AG20443 (cell line): ENCODE results near the gene PRSS22.

Source experiments
- DNase-seq: peaks from one replicate; pipeline ENCODE4 v3.0.0; 2012; ENCODE audit warnings: low spot score, mixed read lengths

PRSS22 gene

GRCh38 chr16:2816751-2817339, 41.1 kb downstream of the PRSS22 start, which contains the start of gene PRSS21:
PRSS21 (plus strand) TSS chr16:2817237; CDS start chr16:2817269, 32 bp downstream.
- DNase-seq, result no peak

GRCh38 chr16:2815299-2815771, 42.6 kb downstream of the PRSS22 start:
- no peak for DNase-seq

GRCh38 chr16:2814551-2815298, 43.2 kb downstream of the PRSS22 start:
- DNase-seq, result no peak

GRCh38 chr16:2813771-2814221, 44.2 kb downstream of the PRSS22 start:
- DNase-seq, result no peak

- no peak for DNase-seq
Measured at GRCh38 chr16:2811703-2812471, 46.1 kb downstream of the PRSS22 start.

GRCh38 chr16:2810651-2811050, 47.3 kb downstream of the PRSS22 start:
- no peak for DNase-seq

- DNase-seq, result no peak
Measured at GRCh38 chr16:2809149-2809760, 48.7 kb downstream of the PRSS22 start.

GRCh38 chr16:2808181-2808580, 49.8 kb downstream of the PRSS22 start:
- no peak for DNase-seq

- no peak for DNase-seq
Measured at GRCh38 chr16:2806286-2806685, 51.7 kb downstream of the PRSS22 start.

GRCh38 chr16:2804728-2805127, 53.2 kb downstream of the PRSS22 start:
- DNase-seq, result no peak

- no peak for DNase-seq
Measured at GRCh38 chr16:2803545-2804195, 54.3 kb downstream of the PRSS22 start.
